ENCODE measurements around the gene TBC1D14. TPM values are rescaled to one million over a fixed set of nuclear protein-coding genes. Genes with fewer than 3 reads are reported as not detected.

The TBC1D14 gene
- polyA plus RNA-seq, 1 of the 3 experiments (the other 2 are of a cell fraction) = 39.5 TPM

DNA sequence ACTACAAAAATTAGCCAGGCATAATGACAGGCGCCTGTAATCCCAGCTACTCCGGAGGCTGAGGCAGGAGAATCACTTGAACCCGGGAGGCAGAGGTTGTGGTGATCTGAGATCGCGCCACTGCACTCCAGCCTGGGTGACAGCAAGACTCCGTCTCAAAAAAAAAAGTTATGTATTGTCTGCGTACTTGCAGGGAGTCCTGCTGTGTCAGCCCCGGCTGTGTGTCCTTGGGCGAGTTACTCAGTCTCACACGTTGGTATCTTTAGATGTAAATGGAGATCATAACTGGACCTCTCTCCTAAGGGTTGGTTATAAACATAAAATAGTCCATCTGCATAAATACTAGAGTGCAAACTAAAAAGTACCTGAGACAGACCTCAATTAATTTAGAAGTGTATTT lies 22.7 kb upstream of the TBC1D14 start:
- H3K4me2 ChIP-seq = no peak overlapping the region
- no peak overlapping the region for H3K27ac ChIP-seq (ENCODE audit: low read depth in 2 of 2, low read length in 1 of 2)
- no peaks in the 10 kb centered on the region for H3K79me2 ChIP-seq (ENCODE audit: insufficient read depth)
- no peak overlapping the region for H2AFZ ChIP-seq (ENCODE audit: low read depth)
- H3K4me1 ChIP-seq (ENCODE audit: control insufficient read depth in 1 of 2, insufficient read depth in 2 of 2, low read depth in 1 of 2, low read length in 1 of 2) = peaks cover 0 to 3% of the 10 kb centered on the region in 2 experiments; a peak in 1 of 4 replicates
- H4K20me1 ChIP-seq (ENCODE audit: insufficient read depth) = no peaks in the 10 kb centered on the region
- H3F3A ChIP-seq (replicated peaks; ENCODE audit: insufficient read depth) = peaks cover 8% of the 10 kb centered on the region
- H3K9ac ChIP-seq = no peak overlapping the region
- H3K4me3 ChIP-seq (ENCODE audit: low read depth in 2 of 2, low read length in 1 of 2) = no peak overlapping the region
- H3K36me3 ChIP-seq (replicated peaks in 1 of 2; ENCODE audit: control insufficient read depth in 1 of 2, insufficient read depth in 2 of 2, low read length in 1 of 2) = peaks cover 4 to 22% of the 10 kb centered on the region in 2 experiments
- TF ChIP-seq CTCF (IDR thresholded peaks at IDR 0.05) (no peak), CHD2 (IDR thresholded peaks at IDR 0.05; ENCODE audit: low read length, partially characterized antibody) (no peak), RAD21 (IDR thresholded peaks at IDR 0.05; ENCODE audit: low read length) (no peak), YY1 (IDR thresholded peaks at IDR 0.05; ENCODE audit: low read depth) (no peak), FOXJ3 (CRISPR knock-in tag; IDR thresholded peaks at IDR 0.05) (no peak), GABPA (IDR thresholded peaks at IDR 0.05; ENCODE audit: low read depth) (no peak), NFIC (IDR thresholded peaks at IDR 0.05; ENCODE audit: borderline replicate concordance) (no peak), ELF1 (IDR thresholded peaks at IDR 0.05) (no peak), RCOR1 (IDR thresholded peaks at IDR 0.05; ENCODE audit: low read length) (no peak), POLR2AphosphoS5 (IDR thresholded peaks at IDR 0.05; ENCODE audit: low read depth, low read length) (no peak), MEF2A (IDR thresholded peaks at IDR 0.05; ENCODE audit: borderline replicate concordance, low read depth) (no peak), USF1 (IDR thresholded peaks at IDR 0.05; ENCODE audit: borderline replicate concordance, low read depth) (no peak), TAF1 (IDR thresholded peaks at IDR 0.05; ENCODE audit: borderline replicate concordance, low read depth, low read length) (no peak), FOSL2 (IDR thresholded peaks at IDR 0.05; ENCODE audit: borderline replicate concordance, low read depth) (no peak), FOXM1 (IDR thresholded peaks at IDR 0.05; ENCODE audit: low read depth) (no peak), TCF12 (IDR thresholded peaks at IDR 0.05) (no peak), SIN3A (IDR thresholded peaks at IDR 0.05; ENCODE audit: borderline replicate concordance, low read depth, low read length) (no peak), EZH2phosphoT487 (IDR thresholded peaks at IDR 0.05; ENCODE audit: borderline replicate concordance, low read depth) (no peak)
- TF ChIP-seq, protein P1, sequence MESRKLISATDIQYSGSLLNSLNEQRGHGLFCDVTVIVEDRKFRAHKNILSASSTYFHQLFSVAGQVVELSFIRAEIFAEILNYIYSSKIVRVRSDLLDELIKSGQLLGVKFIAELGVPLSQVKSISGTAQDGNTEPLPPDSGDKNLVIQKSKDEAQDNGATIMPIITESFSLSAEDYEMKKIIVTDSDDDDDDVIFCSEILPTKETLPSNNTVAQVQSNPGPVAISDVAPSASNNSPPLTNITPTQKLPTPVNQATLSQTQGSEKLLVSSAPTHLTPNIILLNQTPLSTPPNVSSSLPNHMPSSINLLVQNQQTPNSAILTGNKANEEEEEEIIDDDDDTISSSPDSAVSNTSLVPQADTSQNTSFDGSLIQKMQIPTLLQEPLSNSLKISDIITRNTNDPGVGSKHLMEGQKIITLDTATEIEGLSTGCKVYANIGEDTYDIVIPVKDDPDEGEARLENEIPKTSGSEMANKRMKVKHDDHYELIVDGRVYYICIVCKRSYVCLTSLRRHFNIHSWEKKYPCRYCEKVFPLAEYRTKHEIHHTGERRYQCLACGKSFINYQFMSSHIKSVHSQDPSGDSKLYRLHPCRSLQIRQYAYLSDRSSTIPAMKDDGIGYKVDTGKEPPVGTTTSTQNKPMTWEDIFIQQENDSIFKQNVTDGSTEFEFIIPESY (IDR thresholded peaks at IDR 0.05; ENCODE audit: borderline replicate concordance, low read depth) = no peak
- TF ChIP-seq, protein P2, sequence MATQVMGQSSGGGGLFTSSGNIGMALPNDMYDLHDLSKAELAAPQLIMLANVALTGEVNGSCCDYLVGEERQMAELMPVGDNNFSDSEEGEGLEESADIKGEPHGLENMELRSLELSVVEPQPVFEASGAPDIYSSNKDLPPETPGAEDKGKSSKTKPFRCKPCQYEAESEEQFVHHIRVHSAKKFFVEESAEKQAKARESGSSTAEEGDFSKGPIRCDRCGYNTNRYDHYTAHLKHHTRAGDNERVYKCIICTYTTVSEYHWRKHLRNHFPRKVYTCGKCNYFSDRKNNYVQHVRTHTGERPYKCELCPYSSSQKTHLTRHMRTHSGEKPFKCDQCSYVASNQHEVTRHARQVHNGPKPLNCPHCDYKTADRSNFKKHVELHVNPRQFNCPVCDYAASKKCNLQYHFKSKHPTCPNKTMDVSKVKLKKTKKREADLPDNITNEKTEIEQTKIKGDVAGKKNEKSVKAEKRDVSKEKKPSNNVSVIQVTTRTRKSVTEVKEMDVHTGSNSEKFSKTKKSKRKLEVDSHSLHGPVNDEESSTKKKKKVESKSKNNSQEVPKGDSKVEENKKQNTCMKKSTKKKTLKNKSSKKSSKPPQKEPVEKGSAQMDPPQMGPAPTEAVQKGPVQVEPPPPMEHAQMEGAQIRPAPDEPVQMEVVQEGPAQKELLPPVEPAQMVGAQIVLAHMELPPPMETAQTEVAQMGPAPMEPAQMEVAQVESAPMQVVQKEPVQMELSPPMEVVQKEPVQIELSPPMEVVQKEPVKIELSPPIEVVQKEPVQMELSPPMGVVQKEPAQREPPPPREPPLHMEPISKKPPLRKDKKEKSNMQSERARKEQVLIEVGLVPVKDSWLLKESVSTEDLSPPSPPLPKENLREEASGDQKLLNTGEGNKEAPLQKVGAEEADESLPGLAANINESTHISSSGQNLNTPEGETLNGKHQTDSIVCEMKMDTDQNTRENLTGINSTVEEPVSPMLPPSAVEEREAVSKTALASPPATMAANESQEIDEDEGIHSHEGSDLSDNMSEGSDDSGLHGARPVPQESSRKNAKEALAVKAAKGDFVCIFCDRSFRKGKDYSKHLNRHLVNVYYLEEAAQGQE (IDR thresholded peaks at IDR 0.05; ENCODE audit: low read depth, low read length) = no peak
- no peak for DNase-seq
- no peaks in the 10 kb centered on the region for H3K27me3 ChIP-seq (ENCODE audit: insufficient read depth)
- POLR2A ChIA-PET = no interaction called here
- no peaks in the 10 kb centered on the region for H3K9me2 ChIP-seq
- no peaks in the 10 kb centered on the region for H3K9me3 ChIP-seq
- CTCF ChIA-PET = interaction anchor here (1.1 to 6.8 kb wide), 5 partner anchors 13 to 184 kb away, joined by 4 to 57 read pairs (median 5); no protein-coding TSS in a partner anchor
- 85% methylated on average over 10 of the region's 10 CpGs for WGBS (ENCODE audit: low lambda C conversion rate)
